ENCODE data around the gene CYP26A1.

Gene CYP26A1

GRCh38 chr10:93073539-93074146 lies at the start of gene CYP26A1:
Gene CYP26A1, plus strand, starts transcription at chr10:93073893. Its CDS starts 42 bp downstream, at chr10:93073935.
- DNase-seq (ENCODE audit: low read depth in 1 of 2, low spot score in 1 of 2), result no peak

GRCh38 chr10:93026072-93026471 lies 47.6 kb upstream of the CYP26A1 start:
- no peak for DNase-seq (ENCODE audit: low read depth in 1 of 2, low spot score in 1 of 2)

GRCh38 chr10:93027508-93027907 lies 46.2 kb upstream of the CYP26A1 start:
- no peak for DNase-seq (ENCODE audit: low read depth in 1 of 2, low spot score in 1 of 2)

GRCh38 chr10:93028883-93029282 lies 44.8 kb upstream of the CYP26A1 start:
- DNase-seq (ENCODE audit: low read depth in 1 of 2, low spot score in 1 of 2), result no peak

- DNase-seq (ENCODE audit: low read depth in 1 of 2, low spot score in 1 of 2), result no peak
These were observed 43.3 kb upstream of the CYP26A1 start for GRCh38 chr10:93030409-93030808.

- no peak for DNase-seq (ENCODE audit: low read depth in 1 of 2, low spot score in 1 of 2)
These were observed 41.4 kb upstream of the CYP26A1 start for GRCh38 chr10:93032105-93032808.

GRCh38 chr10:93032809-93033137 lies 40.9 kb upstream of the CYP26A1 start:
- DNase-seq (ENCODE audit: low read depth in 1 of 2, low spot score in 1 of 2), result no peak

GRCh38 chr10:93034426-93034825 lies 39.3 kb upstream of the CYP26A1 start:
- DNase-seq (ENCODE audit: low read depth in 1 of 2, low spot score in 1 of 2), result no peak

GRCh38 chr10:93039110-93039509 lies 34.6 kb upstream of the CYP26A1 start:
- no peak for DNase-seq (ENCODE audit: low read depth in 1 of 2, low spot score in 1 of 2)

- no peak for DNase-seq (ENCODE audit: low read depth in 1 of 2, low spot score in 1 of 2)
These were observed 34.0 kb upstream of the CYP26A1 start for GRCh38 chr10:93039721-93040120.

GRCh38 chr10:93054486-93054885 lies 19.2 kb upstream of the CYP26A1 start:
- no peak for DNase-seq (ENCODE audit: low read depth in 1 of 2, low spot score in 1 of 2)

GRCh38 chr10:93058139-93058538 lies 15.6 kb upstream of the CYP26A1 start:
- DNase-seq (ENCODE audit: low read depth in 1 of 2, low spot score in 1 of 2), result no peak

GRCh38 chr10:93059975-93060886 lies 13.5 kb upstream of the CYP26A1 start, which contains the start of gene CYP26C1:
Gene CYP26C1, plus strand, starts transcription at chr10:93060798. Its CDS starts 466 bp downstream, at chr10:93061264.
- DNase-seq (ENCODE audit: low read depth in 1 of 2, low spot score in 1 of 2), result no peak

GRCh38 chr10:93060887-93061593 lies 12.7 kb upstream of the CYP26A1 start:
- no peak for DNase-seq (ENCODE audit: low read depth in 1 of 2, low spot score in 1 of 2)

GRCh38 chr10:93061594-93062513 lies 11.8 kb upstream of the CYP26A1 start:
- DNase-seq (ENCODE audit: low read depth in 1 of 2, low spot score in 1 of 2), result no peak

GRCh38 chr10:93062514-93063143 lies 11.1 kb upstream of the CYP26A1 start:
- no peak for DNase-seq (ENCODE audit: low read depth in 1 of 2, low spot score in 1 of 2)

- no peak for DNase-seq (ENCODE audit: low read depth in 1 of 2, low spot score in 1 of 2)
These were observed 10.3 kb upstream of the CYP26A1 start for GRCh38 chr10:93063144-93063976.

- no peak for DNase-seq (ENCODE audit: low read depth in 1 of 2, low spot score in 1 of 2)
These were observed 9.6 kb upstream of the CYP26A1 start for GRCh38 chr10:93063977-93064660.
